ENCODE results near the gene ELMOD3.
"Not testable (repeated sequence)": the region's sequence is repeated elsewhere in the genome, so short reads cannot be mapped to it uniquely, and the experiment has no call there.

The ELMOD3 gene

GRCh38 chr2:85439025-85439472 is 84.5 kb downstream of the ELMOD3 start:
- no peak overlapping the region for H3K4me3 ChIP-seq (ENCODE audit: low read depth, low read length)
- no peak for DNase-seq (ENCODE audit: low read depth)
- no peak for TF ChIP-seq CTCF (IDR thresholded peaks at IDR 0.05; ENCODE audit: insufficient read depth, low read depth, low read length, missing control alignments)

- not testable (repeated sequence) for H3K4me3 ChIP-seq (ENCODE audit: low read depth, low read length); DNase-seq (ENCODE audit: low read depth)
Observed at GRCh38 chr2:85439569-85439968, 85.0 kb downstream of the ELMOD3 start.

GRCh38 chr2:85439986-85440385 is 85.4 kb downstream of the ELMOD3 start:
- H3K4me3 ChIP-seq (ENCODE audit: low read depth, low read length) = no peak overlapping the region
- no peak for TF ChIP-seq CTCF (IDR thresholded peaks at IDR 0.05; ENCODE audit: insufficient read depth, low read depth, low read length, missing control alignments)
- peak; percentile 38 for DNase-seq (ENCODE audit: low read depth)

- H3K4me3 ChIP-seq (ENCODE audit: low read depth, low read length) = no peak overlapping the region
- no peak for TF ChIP-seq CTCF (IDR thresholded peaks at IDR 0.05; ENCODE audit: insufficient read depth, low read depth, low read length, missing control alignments)
- DNase-seq (ENCODE audit: low read depth) = no peak
Observed at GRCh38 chr2:85440729-85441128, 86.2 kb downstream of the ELMOD3 start.

Data from GM12865 (cell line).